ENCODE measurements around the gene TPX2.

TPX2 gene

DNA sequence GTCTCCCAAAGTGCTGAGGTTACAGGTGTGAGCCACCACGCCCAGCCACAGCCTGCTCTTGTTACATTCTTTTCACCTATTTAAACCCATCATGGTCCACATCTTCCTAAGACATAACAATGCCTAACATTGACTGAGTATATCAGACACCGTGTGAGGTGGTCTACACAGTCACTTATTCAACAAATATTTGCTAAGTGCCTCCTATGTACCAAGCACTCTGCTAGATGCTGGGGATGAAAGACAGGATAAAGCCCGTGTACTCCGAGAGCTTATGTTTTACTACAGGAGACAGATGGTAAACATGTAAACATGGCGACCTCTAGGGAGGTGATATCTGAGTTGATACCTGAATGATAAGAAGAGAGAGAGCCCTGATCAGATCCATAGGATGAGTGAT lies 29.2 kb upstream of the TPX2 start:
- H3K4me3 ChIP-seq (ENCODE audit: low read depth, low read length) = no peak overlapping the region
- H3K27ac ChIP-seq = no peak overlapping the region
- TF ChIP-seq, protein P1, sequence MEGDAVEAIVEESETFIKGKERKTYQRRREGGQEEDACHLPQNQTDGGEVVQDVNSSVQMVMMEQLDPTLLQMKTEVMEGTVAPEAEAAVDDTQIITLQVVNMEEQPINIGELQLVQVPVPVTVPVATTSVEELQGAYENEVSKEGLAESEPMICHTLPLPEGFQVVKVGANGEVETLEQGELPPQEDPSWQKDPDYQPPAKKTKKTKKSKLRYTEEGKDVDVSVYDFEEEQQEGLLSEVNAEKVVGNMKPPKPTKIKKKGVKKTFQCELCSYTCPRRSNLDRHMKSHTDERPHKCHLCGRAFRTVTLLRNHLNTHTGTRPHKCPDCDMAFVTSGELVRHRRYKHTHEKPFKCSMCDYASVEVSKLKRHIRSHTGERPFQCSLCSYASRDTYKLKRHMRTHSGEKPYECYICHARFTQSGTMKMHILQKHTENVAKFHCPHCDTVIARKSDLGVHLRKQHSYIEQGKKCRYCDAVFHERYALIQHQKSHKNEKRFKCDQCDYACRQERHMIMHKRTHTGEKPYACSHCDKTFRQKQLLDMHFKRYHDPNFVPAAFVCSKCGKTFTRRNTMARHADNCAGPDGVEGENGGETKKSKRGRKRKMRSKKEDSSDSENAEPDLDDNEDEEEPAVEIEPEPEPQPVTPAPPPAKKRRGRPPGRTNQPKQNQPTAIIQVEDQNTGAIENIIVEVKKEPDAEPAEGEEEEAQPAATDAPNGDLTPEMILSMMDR (IDR thresholded peaks at IDR 0.05; ENCODE audit: low read depth, low read length, missing control alignments) = no peak
- no peak for DNase-seq
- in situ Hi-C loops (cut with HindIII; ENCODE audit: low pct_ligation_motif_present, low sequenced_read_pairs) = no loop called here
- H3K36me3 ChIP-seq (replicated peaks) = peaks cover 48% of the 10 kb centered on the region
- H3K27me3 ChIP-seq (replicated peaks) = no peaks in the 10 kb centered on the region

DNA sequence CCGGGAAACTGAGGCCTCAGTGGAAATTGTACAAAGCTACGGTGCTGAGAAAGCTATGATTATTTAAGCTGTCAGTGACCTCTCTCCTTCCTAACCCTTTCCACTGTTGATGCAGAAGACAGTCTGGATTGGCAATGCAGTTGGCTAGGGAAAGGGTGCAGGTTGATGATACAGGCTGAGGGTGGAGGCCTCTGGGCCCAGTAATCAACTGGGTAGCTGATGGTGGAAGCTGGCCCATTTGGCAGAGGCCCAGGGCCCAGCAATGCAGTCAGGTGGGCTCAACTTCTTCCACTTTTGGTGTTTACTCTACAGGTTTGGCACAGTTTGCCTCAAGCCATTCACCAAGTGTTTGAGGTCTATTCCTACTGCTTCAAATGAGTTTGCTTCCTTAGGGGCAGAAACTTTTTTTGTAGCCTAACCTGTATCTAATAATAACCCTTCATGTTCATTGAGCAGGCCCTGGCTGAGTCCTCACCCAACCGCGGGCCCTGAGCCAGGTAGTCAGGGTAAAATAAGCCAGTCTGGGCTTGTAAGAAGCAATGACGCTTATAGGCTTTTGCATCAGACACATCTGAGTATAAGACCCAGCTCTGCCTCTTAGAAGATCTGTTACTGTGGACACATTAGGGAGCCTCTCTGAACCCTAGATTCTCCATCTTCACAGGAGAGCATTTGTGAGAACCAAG lies 28.5 kb upstream of the TPX2 start:
- H3K27me3 ChIP-seq (replicated peaks) = no peaks in the 10 kb centered on the region
- H3K27ac ChIP-seq = no peak overlapping the region
- in situ Hi-C loops (cut with HindIII; ENCODE audit: low pct_ligation_motif_present, low sequenced_read_pairs) = no loop called here
- no peak for DNase-seq
- no peak overlapping the region for H3K4me3 ChIP-seq (ENCODE audit: low read depth, low read length)
- TF ChIP-seq, protein P1 (IDR thresholded peaks at IDR 0.05; ENCODE audit: low read depth, low read length, missing control alignments) = no peak
- peaks cover 50% of the 10 kb centered on the region for H3K36me3 ChIP-seq (replicated peaks)

- Histone ChIP-seq H3K27ac (peak overlapping the region; percentile 94), H3K4me3 (ENCODE audit: low read depth, low read length) (no peak overlapping the region)
- in situ Hi-C loops (cut with HindIII; ENCODE audit: low pct_ligation_motif_present, low sequenced_read_pairs) = no loop called here
Measured at GRCh38 chr20:31711179-31712111, 27.6 kb upstream of the TPX2 start.

DNA sequence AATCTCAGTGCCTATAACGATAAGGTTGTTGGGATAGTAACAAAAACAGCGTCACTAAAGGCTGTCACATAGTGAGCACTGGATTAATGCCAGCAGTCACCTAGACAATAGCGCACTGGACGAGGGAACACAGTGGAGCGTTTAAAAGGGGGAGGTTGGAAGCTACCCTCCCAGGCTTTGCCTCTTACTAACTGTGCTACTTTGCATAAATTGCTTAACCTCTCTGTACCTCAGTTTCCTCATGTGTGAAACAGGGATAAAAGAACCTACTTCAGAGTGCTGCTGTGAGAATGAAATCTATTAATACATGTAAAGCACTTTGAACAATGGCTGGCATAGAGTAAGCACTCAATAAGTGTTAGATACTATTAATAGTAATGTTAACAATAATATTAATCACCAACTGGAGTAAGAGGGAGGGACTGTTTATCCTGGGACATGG lies 27.0 kb upstream of the TPX2 start:
- TF ChIP-seq, protein P1 (IDR thresholded peaks at IDR 0.05; ENCODE audit: low read depth, low read length, missing control alignments) = no peak
- Histone ChIP-seq H3K27me3 (replicated peaks) (no peaks in the 10 kb centered on the region), H3K4me3 (ENCODE audit: low read depth, low read length) (no peak overlapping the region), H3K27ac (peak overlapping the region; percentile 94), H3K36me3 (replicated peaks) (peaks cover 40% of the 10 kb centered on the region)
- no peak for DNase-seq
- in situ Hi-C loops (cut with HindIII; ENCODE audit: low pct_ligation_motif_present, low sequenced_read_pairs) = no loop called here

More at GRCh38 chr20:31711179-31712111, 27.6 kb upstream of the TPX2 start:
- TF ChIP-seq, protein P1 (IDR thresholded peaks at IDR 0.05; ENCODE audit: low read depth, low read length, missing control alignments) = no peak
- peaks cover 46% of the 10 kb centered on the region for H3K36me3 ChIP-seq (replicated peaks)
- no peaks in the 10 kb centered on the region for H3K27me3 ChIP-seq (replicated peaks)
- DNase-seq = no peak

GRCh38 chr20:31712564-31713311 lies 26.4 kb upstream of the TPX2 start:
- Histone ChIP-seq H3K36me3 (replicated peaks) (peaks cover 40% of the 10 kb centered on the region), H3K27ac (peak overlapping the region; percentile 94), H3K27me3 (replicated peaks) (no peaks in the 10 kb centered on the region), H3K4me3 (ENCODE audit: low read depth, low read length) (peak overlapping the region; percentile 20)
- TF ChIP-seq, protein P1 (IDR thresholded peaks at IDR 0.05; ENCODE audit: low read depth, low read length, missing control alignments) = no peak
- in situ Hi-C loops (cut with HindIII; ENCODE audit: low pct_ligation_motif_present, low sequenced_read_pairs) = no loop called here
- DNase-seq = peak; percentile 63

Measured in brain microvascular endothelial cell (primary cell).